Parathyroid adenoma (tissue), 2 donors: ENCODE measurements around the gene GRB7.
"Not testable (repeated sequence)": the region's sequence is repeated elsewhere in the genome, so short reads cannot be mapped to it uniquely, and the experiment has no call there.

Experiments used
- H2AFZ ChIP-seq: fragments of 300-600 bp; sonication (generic); one replicate; pipeline ENCODE4 v1.7.0; 2017; ENCODE audit warnings: antibody characterized with exemption, mild to moderate bottlenecking
- H3K27ac ChIP-seq: fragments of 300-600 bp; sonication (generic); one replicate; pipeline ENCODE4 v1.7.0; 2017
- H3K27me3 ChIP-seq: fragments of 300-600 bp; sonication (generic); one replicate; pipeline ENCODE4 v1.7.0; 2017; ENCODE audit warnings: low read length; ENCODE audit not compliant: control insufficient read depth, insufficient read depth
- H3K36me3 ChIP-seq: fragments of 300-600 bp; sonication (generic); one replicate; pipeline ENCODE4 v1.7.0; 2017; ENCODE audit warnings: low read length; ENCODE audit not compliant: control insufficient read depth, insufficient read depth
- H3K4me1 ChIP-seq: fragments of 300-600 bp; sonication (generic); one replicate; pipeline ENCODE4 v1.7.0; 2017; ENCODE audit warnings: control low read depth
- H3K4me2 ChIP-seq: fragments of 300-600 bp; sonication (generic); one replicate; pipeline ENCODE4 v1.7.0; 2017; ENCODE audit warnings: low read length
- H3K4me3 ChIP-seq: fragments of 300-600 bp; sonication (generic); one replicate; pipeline ENCODE4 v1.7.0; 2017; ENCODE audit warnings: low read depth, low read length
- H3K79me2 ChIP-seq: fragments of 300-600 bp; sonication (generic); one replicate; pipeline ENCODE4 v1.7.0; 2017; ENCODE audit warnings: control low read depth
- H3K9ac ChIP-seq: fragments of 300-600 bp; sonication (generic); one replicate; pipeline ENCODE4 v1.7.0; 2017; ENCODE audit warnings: mild to moderate bottlenecking
- H3K9me3 ChIP-seq: fragments of 300-600 bp; sonication (generic); one replicate; pipeline ENCODE4 v1.7.0; 2017; ENCODE audit warnings: low read length; ENCODE audit not compliant: control insufficient read depth
- CTCF ChIP-seq: fragments of 300-600 bp; sonication (generic); IDR thresholded peaks from one replicate; pipeline ENCODE4 v1.7.0; 2017; ENCODE audit warnings: antibody characterized with exemption, mild to moderate bottlenecking
- donor health status: primary hyperparathyroidism.

The GRB7 gene

GRCh38 chr17:39709319-39709997, 28.3 kb upstream of the GRB7 start:
- no peak overlapping the region for H3K27ac ChIP-seq
- TF ChIP-seq CTCF = no peak
- no peaks in the 10 kb centered on the region for H3K9me3 ChIP-seq
- no peak overlapping the region for H3K4me3 ChIP-seq
- no peak overlapping the region for H2AFZ ChIP-seq
- H3K36me3 ChIP-seq = no peaks in the 10 kb centered on the region
- peaks cover 28% of the 10 kb centered on the region for H3K4me1 ChIP-seq
- H3K79me2 ChIP-seq = no peaks in the 10 kb centered on the region
- H3K27me3 ChIP-seq = no peaks in the 10 kb centered on the region
- H3K9ac ChIP-seq = no peak overlapping the region
- H3K4me2 ChIP-seq = no peak overlapping the region

GRCh38 chr17:39709998-39710964, 27.5 kb upstream of the GRB7 start:
- peaks cover 22% of the 10 kb centered on the region for H3K4me1 ChIP-seq

GRCh38 chr17:39711071-39711470, 26.7 kb upstream of the GRB7 start:
- H3K79me2 ChIP-seq, H3K27ac ChIP-seq, H3K27me3 ChIP-seq, H2AFZ ChIP-seq, H3K9ac ChIP-seq, H3K4me2 ChIP-seq, H3K4me3 ChIP-seq, H3K9me3 ChIP-seq, H3K36me3 ChIP-seq: not testable (repeated sequence)
- H3K4me1 ChIP-seq = peaks cover 15% of the 10 kb centered on the region

More at GRCh38 chr17:39709998-39710964, 27.5 kb upstream of the GRB7 start:
- no peaks in the 10 kb centered on the region for H3K9me3 ChIP-seq
- no peak overlapping the region for H2AFZ ChIP-seq
- no peak overlapping the region for H3K27ac ChIP-seq
- H3K4me3 ChIP-seq = no peak overlapping the region
- no peak overlapping the region for H3K4me2 ChIP-seq
- H3K36me3 ChIP-seq = no peaks in the 10 kb centered on the region
- no peaks in the 10 kb centered on the region for H3K79me2 ChIP-seq
- no peak overlapping the region for H3K9ac ChIP-seq
- no peak for TF ChIP-seq CTCF
- H3K27me3 ChIP-seq = no peaks in the 10 kb centered on the region

GRCh38 chr17:39711851-39712250, 25.9 kb upstream of the GRB7 start:
- no peaks in the 10 kb centered on the region for H3K79me2 ChIP-seq
- H2AFZ ChIP-seq = no peak overlapping the region
- H3K4me1 ChIP-seq = peaks cover 7% of the 10 kb centered on the region
- no peak overlapping the region for H3K9ac ChIP-seq
- TF ChIP-seq CTCF = no peak
- H3K9me3 ChIP-seq = no peaks in the 10 kb centered on the region
- H3K36me3 ChIP-seq = no peaks in the 10 kb centered on the region
- H3K27me3 ChIP-seq = no peaks in the 10 kb centered on the region
- no peak overlapping the region for H3K4me2 ChIP-seq
- no peak overlapping the region for H3K27ac ChIP-seq
- H3K4me3 ChIP-seq = no peak overlapping the region

- H3K79me2 ChIP-seq = no peaks in the 10 kb centered on the region
- no peak overlapping the region for H3K4me2 ChIP-seq
- no peak for TF ChIP-seq CTCF
- no peak overlapping the region for H3K27ac ChIP-seq
- no peaks in the 10 kb centered on the region for H3K9me3 ChIP-seq
- no peak overlapping the region for H3K4me3 ChIP-seq
- H3K4me1 ChIP-seq = no peaks in the 10 kb centered on the region
- H2AFZ ChIP-seq = no peak overlapping the region
- no peak overlapping the region for H3K9ac ChIP-seq
- H3K27me3 ChIP-seq = no peaks in the 10 kb centered on the region
- no peaks in the 10 kb centered on the region for H3K36me3 ChIP-seq
These were observed 23.5 kb upstream of the GRB7 start for GRCh38 chr17:39714234-39714633.
